K562 (cell line): ENCODE data around the gene MYRFL. TPM values are rescaled to one million over a fixed set of nuclear protein-coding genes. Genes with fewer than 3 reads are reported as not detected.
A peak's percentile ranks its signal among the peaks of the same experiment; 100 is the strongest.

Source experiments
- ATAC-seq: fragments of 200-7000 bp; cut with Tn5 transposase; 3 replicates; pipeline ENCODE4 v1.9.1; 2020; ENCODE audit warnings: moderate library complexity
- BruUV-seq: library from RNA; stranded (reverse); fragments of 400-500 nt; replicated peaks from 2 replicates; lab custom pipeline; 2021; lab: Mats Ljungman, UMichigan
- CTCF ChIA-PET: fragments of 300-600 bp; formaldehyde crosslinking; extraction: SDS; loops from one replicate; lab custom pipeline; 2021; ENCODE audit warnings: low intra/inter-chr PET ratio; lab: Yijun Ruan, JAX
- POLR2A ChIA-PET: fragments of 300-600, 350-650 bp; sonication (Branson Sonifier 250); formaldehyde crosslinking; extraction: SDS; loops from one replicate; lab custom pipeline; 2021; ENCODE audit warnings: antibody characterized with exemption, inconsistent platforms; lab: Yijun Ruan, JAX
- DNase-seq, 4 experiments: peaks; one replicate each; pipeline versions ENCODE4 v3.0.0 to v3.0.0-alpha.2; 2011 to 2018; ENCODE audit warnings: low spot score in 3 of 4, mixed read lengths in 3 of 4; ENCODE audit errors: extremely low read depth in 1 of 4
- FAIRE-seq: peaks from 2 replicates; lab custom pipeline; 2011; peaks lifted over from hg19 to GRCh38; lab: Jason Lieb, UNC
- H2AFZ ChIP-seq: 2 replicates; pipeline ENCODE4 v1.6.0; 2011; ENCODE audit warnings: low read depth, low read length, control low read depth, inconsistent platforms
- H3K27ac ChIP-seq: fragments of 200-600 bp; 3 replicates; pipeline ENCODE4 v1.8.0; 2011; ENCODE audit warnings: low read depth, mild to moderate bottlenecking, control low read depth, inconsistent platforms, low read length, moderate library complexity, mixed read lengths; ENCODE audit errors: extremely low read depth
- H3K27me3 ChIP-seq, 2 experiments: fragments of 300-600 bp in 1 of 2; 2 replicates in 1 of 2; 3 replicates in 1 of 2; pipeline versions ENCODE4 v1.6.0 to v1.8.0; 2011; ENCODE audit warnings: inconsistent platforms in 2 of 2, low read length in 2 of 2, mild to moderate bottlenecking in 1 of 2, mixed read lengths in 1 of 2, moderate library complexity in 1 of 2; ENCODE audit not compliant: control insufficient read depth in 2 of 2, insufficient read depth in 2 of 2
- H3K36me3 ChIP-seq: fragments of 300-600 bp; 3 replicates; pipeline ENCODE4 v1.8.0; 2011; ENCODE audit warnings: mild to moderate bottlenecking, low read length, inconsistent platforms; ENCODE audit not compliant: control insufficient read depth, insufficient read depth
- H3K4me1 ChIP-seq, 2 experiments: fragments of 200-600 bp in 1 of 2; replicated peaks in 1 of 2; 2 replicates in 1 of 2; 3 replicates in 1 of 2; pipeline versions ENCODE4 v1.5.1 to v1.8.0; 2011; ENCODE audit warnings: inconsistent platforms in 2 of 2, low read length in 2 of 2, mild to moderate bottlenecking in 1 of 2, mixed read lengths in 1 of 2, moderate library complexity in 1 of 2; ENCODE audit not compliant: control insufficient read depth in 2 of 2, insufficient read depth in 2 of 2
- H3K4me2 ChIP-seq: 2 replicates; pipeline ENCODE4 v1.6.1; 2011; ENCODE audit warnings: low read length, control low read depth, inconsistent platforms, mixed read lengths; ENCODE audit not compliant: insufficient read depth
- H3K4me3 ChIP-seq: fragments of 200-600 bp; sonication (generic), shearing (Covaris generic); 2 replicates; pipeline ENCODE4 v1.5.1; 2016; ENCODE audit warnings: control low read depth, inconsistent platforms
- H3K79me2 ChIP-seq: fragments of 200-600 bp; 3 replicates; pipeline ENCODE4 v1.8.0; 2011; ENCODE audit warnings: low read length, inconsistent platforms; ENCODE audit not compliant: control insufficient read depth, insufficient read depth
- H3K9ac ChIP-seq, 2 experiments: 2 replicates each; pipeline versions ENCODE4 v1.6.0 to v1.6.1; 2011; ENCODE audit warnings: low read depth in 2 of 2, low read length in 2 of 2, control low read depth in 1 of 2, inconsistent platforms in 1 of 2, mild to moderate bottlenecking in 1 of 2, mixed read lengths in 1 of 2; ENCODE audit not compliant: insufficient read depth in 1 of 2
- H3K9me1 ChIP-seq: one replicate; pipeline ENCODE4 v1.6.0; 2011; ENCODE audit warnings: inconsistent platforms, mild to moderate bottlenecking, low read length, moderate library complexity; ENCODE audit not compliant: control insufficient read depth, insufficient read depth
- H3K9me3 ChIP-seq: replicated peaks from 2 replicates; pipeline ENCODE4 v1.5.1; 2011; ENCODE audit warnings: low read depth, low read length, inconsistent platforms; ENCODE audit not compliant: control insufficient read depth, insufficient read depth
- H4K20me1 ChIP-seq: replicated peaks from 2 replicates; pipeline ENCODE4 v1.6.1; 2011; ENCODE audit warnings: low read length, inconsistent platforms, mixed read lengths; ENCODE audit not compliant: control insufficient read depth, insufficient read depth
- FOXA3 ChIP-seq, 2 experiments: fragments of 450-650 bp in 1 of 2; sonication (generic) in 1 of 2; formaldehyde crosslinking; IDR thresholded peaks in 1 of 2; conservative IDR thresholded peaks in 1 of 2; 2 replicates each; pipeline versions ENCODE4 v1.4.0 to v1.8.0; 2020 to 2022; ENCODE audit warnings: mild to moderate bottlenecking in 2 of 2, missing genetic modification reagents in 1 of 2
- KDM1A ChIP-seq, 2 experiments: fragments of 450-650 bp; IDR thresholded peaks; 2 replicates each; pipeline ENCODE4 v1.6.1; 2016; ENCODE audit warnings: mild to moderate bottlenecking in 2 of 2
- SMAD1 ChIP-seq: fragments of 150-350 bp; IDR thresholded peaks from 2 replicates; pipeline ENCODE4 v1.6.1; 2014; ENCODE audit warnings: low read length, low read depth; ENCODE audit not compliant: partially characterized antibody
- TCFL5 ChIP-seq: fragments of 250-450 bp; sonication (Bioruptor Pico); conservative IDR thresholded peaks from 2 replicates; pipeline ENCODE4 v1.6.1; 2021; ENCODE audit warnings: mild to moderate bottlenecking, moderate library complexity, matching md5 sums
- WGBS: fragments of 100-300 bp; shearing (Covaris generic); methylation state at CpG from one replicate; pipeline ENCODE4 v1.1.6; 2016; ENCODE audit warnings: low coverage, mixed read lengths; ENCODE audit not compliant: insufficient coverage; ENCODE audit errors: missing lambda C conversion rate; 5-methylcytosine and 5-hydroxymethylcytosine counted together
- in situ Hi-C: fragments of 300-500 bp; cut with MboI; formaldehyde crosslinking; loops from 4 replicates; pipeline ENCODE4 v1.15.0; 2018; ENCODE audit warnings: inconsistent platforms, mixed read lengths
- intact Hi-C: fragments of 100-400 bp; cut with micrococcal nuclease; formaldehyde crosslinking; loops from 2 replicates; pipeline ENCODE4 v1.14.2; 2022
- polyA plus RNA-seq, 8 experiments: library from polyadenylated mRNA; depleted of rRNA in 4 of 8; stranded (reverse) in 5 of 8; unstranded in 3 of 8; fragments of >200 nt; fragmentation: Nextera tagmentation in 2 of 8; fragmentation: Illumina TruSeq in 1 of 8; extraction: Ambion mirVana in 2 of 8; extraction: Trizol in 1 of 8; gene quantifications; 2 replicates each; pipeline versions ENCODE4 v1.2.1 to v1.2.3, GENCODE V29; 2011 to 2014; ENCODE audit warnings: inconsistent platforms in 1 of 8, missing spikeins in 1 of 8
- total RNA-seq, 7 experiments: library from RNA; depleted of rRNA in 6 of 7; stranded (reverse); fragments of >200 nt in 6 of 7; fragmentation: Illumina TruSeq in 2 of 7; extraction: Trizol in 2 of 7; gene quantifications; 2 replicates each; pipeline versions ENCODE4 v1.2.1 to v1.2.3, GENCODE V29; 2011 to 2021; ENCODE audit warnings: low replicate concordance in 1 of 7

The MYRFL gene
- total and polyA plus RNA-seq, 9 of the 15 experiments (the other 6 are each of a cell fraction or from before 2014, with no cell fraction given): not detected

GRCh38 chr12:69821032-69821455, 4.0 kb upstream of the MYRFL start:
- Histone ChIP-seq H3K4me1 (no peaks in the 10 kb centered on the region), H4K20me1 (no peaks in the 10 kb centered on the region), H3K9me1 (no peaks in the 10 kb centered on the region), H3K36me3 (no peaks in the 10 kb centered on the region), H2AFZ (no peak overlapping the region), H3K4me2 (no peak overlapping the region), H3K27me3 (no peaks in the 10 kb centered on the region; a peak in 1 of 5 replicates), H3K4me3 (no peak overlapping the region), H3K27ac (no peak overlapping the region), H3K9me3 (no peaks in the 10 kb centered on the region), H3K9ac (no peak overlapping the region), H3K79me2 (no peaks in the 10 kb centered on the region)
- no peak for DNase-seq
- POLR2A ChIA-PET: interaction anchor here (0.6 kb wide), 1 partner anchor 268 kb away, joined by 4 read pairs; no protein-coding TSS in a partner anchor
- no peak for ATAC-seq
- CTCF ChIA-PET: no interaction called here
- 7% methylated on average over 6 of the region's 6 CpGs for WGBS
- intact Hi-C loops (no loop called here), in situ Hi-C loops (no loop called here)
- FAIRE-seq: peak; percentile 63
- no peak for TF ChIP-seq SMAD1
- no peak for TF ChIP-seq TCFL5 (CRISPR knock-in tag)
- peak in 1 of 2 experiments; percentile 65; a peak in 1 of 4 replicates for TF ChIP-seq KDM1A (IDR thresholded peaks at IDR 0.05)
- TF ChIP-seq FOXA3 (CRISPR knock-in tag; conservative IDR thresholded peaks at IDR 0.05 in 1 of 2, IDR thresholded peaks at IDR 0.05 in 1 of 2): 0 out of 4 replicates have a peak, but pooled peaks of 1 of the 2 experiments have one; percentile 8
- BruUV-seq: no TSS peak
